GM23338 (cell line): ENCODE measurements around the gene TMEM125. TPM values are rescaled to one million over a fixed set of nuclear protein-coding genes. Genes with fewer than 3 reads are reported as not detected.

Experiments used
- ATAC-seq: fragments of 200-7000 bp; cut with Tn5 transposase; 3 replicates; pipeline ENCODE4 v1.9.1; 2020
- DNase-seq: peaks from one replicate; pipeline ENCODE4 v3.0.0-alpha.2; 2015; ENCODE audit warnings: low spot score
- H2AFZ ChIP-seq: fragments of 200-600 bp; sonication (generic); 2 replicates; pipeline ENCODE4 v1.8.0; 2016; ENCODE audit warnings: antibody characterized with exemption, mild to moderate bottlenecking, moderate library complexity
- H3F3A ChIP-seq: fragments of 200-600 bp; sonication (generic); replicated peaks from 2 replicates; pipeline ENCODE4 v1.8.0; 2017; ENCODE audit warnings: antibody characterized with exemption, mixed run types, low read depth
- H3K27ac ChIP-seq: fragments of 200-600 bp; sonication (generic); 2 replicates; pipeline ENCODE4 v1.6.1; 2016; ENCODE audit warnings: low read depth
- H3K27me3 ChIP-seq: fragments of 200-600 bp; sonication (generic); 2 replicates; pipeline ENCODE4 v1.8.0; 2016; ENCODE audit warnings: mild to moderate bottlenecking, mixed run types, moderate library complexity; ENCODE audit not compliant: insufficient read depth
- H3K36me3 ChIP-seq: fragments of 200-600 bp; sonication (generic); 2 replicates; pipeline ENCODE4 v1.8.0; 2016; ENCODE audit warnings: mild to moderate bottlenecking; ENCODE audit not compliant: insufficient read depth
- H3K4me1 ChIP-seq: fragments of 200-600 bp; sonication (generic); 2 replicates; pipeline ENCODE4 v1.8.0; 2016; ENCODE audit warnings: mild to moderate bottlenecking, moderate library complexity; ENCODE audit not compliant: insufficient read depth
- H3K4me2 ChIP-seq: fragments of 200-600 bp; sonication (generic); 2 replicates; pipeline ENCODE4 v1.7.1; 2017; ENCODE audit warnings: mixed run types
- H3K4me3 ChIP-seq: fragments of 200-600 bp; sonication (generic); 2 replicates; pipeline ENCODE4 v1.6.1; 2016; ENCODE audit warnings: mixed run types
- H3K79me2 ChIP-seq: fragments of 200-600 bp; sonication (generic); replicated peaks from 2 replicates; pipeline ENCODE4 v1.8.0; 2017; ENCODE audit warnings: mild to moderate bottlenecking; ENCODE audit not compliant: insufficient read depth
- H3K9me2 ChIP-seq: fragments of 200-600 bp; sonication (generic); 2 replicates; pipeline ENCODE4 v1.8.0; 2017; ENCODE audit not compliant: insufficient read depth
- H4K20me1 ChIP-seq: fragments of 200-600 bp; sonication (generic); replicated peaks from 2 replicates; pipeline ENCODE4 v1.8.0; 2017; ENCODE audit warnings: mild to moderate bottlenecking; ENCODE audit not compliant: insufficient read depth
- H3K27ac Mint-ChIP-seq: 2 replicates; pipeline ENCODE4 v1.8.0; 2020; ENCODE audit warnings: inconsistent platforms, mild to moderate bottlenecking, moderate library complexity, mixed read lengths
- H3K27me3 Mint-ChIP-seq: 3 replicates; pipeline ENCODE4 v1.8.0; 2022; ENCODE audit warnings: low read depth, mild to moderate bottlenecking, moderate library complexity, mixed read lengths, inconsistent platforms; ENCODE audit not compliant: insufficient read depth, poor library complexity
- H3K36me3 Mint-ChIP-seq: 3 replicates; pipeline ENCODE4 v1.8.0; 2021; ENCODE audit warnings: low read depth, mild to moderate bottlenecking, inconsistent platforms, moderate library complexity, mixed read lengths
- H3K4me1 Mint-ChIP-seq: 3 replicates; pipeline ENCODE4 v1.8.0; 2020; ENCODE audit warnings: mild to moderate bottlenecking, inconsistent platforms, mixed read lengths
- H3K4me3 Mint-ChIP-seq: 3 replicates; pipeline ENCODE4 v1.8.0; 2021; ENCODE audit warnings: moderate library complexity, mild to moderate bottlenecking, inconsistent platforms, mixed read lengths
- H3K9me3 Mint-ChIP-seq: 3 replicates; pipeline ENCODE4 v1.8.0; 2020; ENCODE audit warnings: moderate library complexity, mild to moderate bottlenecking, inconsistent platforms, mixed read lengths
- CREB1 ChIP-seq: fragments of 250-450 bp; sonication (Bioruptor Pico); IDR thresholded peaks from 2 replicates; pipeline ENCODE4 v1.5.0; 2020; ENCODE audit warnings: low read depth, mild to moderate bottlenecking, moderate library complexity
- EZH2phosphoT487 ChIP-seq: fragments of 200-600 bp; sonication (generic); IDR thresholded peaks from one replicate; pipeline ENCODE4 v1.8.1; 2018; ENCODE audit warnings: antibody characterized with exemption; ENCODE audit not compliant: unreplicated experiment
- JUNB ChIP-seq: IDR thresholded peaks from one replicate; pipeline ENCODE4 v1.6.1; 2016; ENCODE audit warnings: antibody characterized with exemption; ENCODE audit not compliant: unreplicated experiment
- NANOG ChIP-seq: IDR thresholded peaks from 2 replicates; pipeline ENCODE4 v1.6.1; 2016; ENCODE audit warnings: antibody characterized with exemption, borderline replicate concordance
- POLR2AphosphoS5 ChIP-seq: IDR thresholded peaks from 2 replicates; pipeline ENCODE4 v1.6.1; 2016; ENCODE audit warnings: antibody characterized with exemption, low read depth
- STAT1 ChIP-seq: IDR thresholded peaks from one replicate; pipeline ENCODE4 v1.6.1; 2016; ENCODE audit warnings: antibody characterized with exemption; ENCODE audit not compliant: unreplicated experiment
- ZNF114 ChIP-seq: fragments of 250-450 bp; sonication (Bioruptor Pico); IDR thresholded peaks from 2 replicates; pipeline ENCODE4 v1.5.0; 2020; ENCODE audit warnings: mild to moderate bottlenecking, moderate library complexity
- ZNF331 ChIP-seq: fragments of 250-450 bp; sonication (Bioruptor Pico); IDR thresholded peaks from 2 replicates; pipeline ENCODE4 v1.5.0; 2020; ENCODE audit warnings: low read depth, mild to moderate bottlenecking, moderate library complexity
- ZNF462 ChIP-seq: fragments of 250-450 bp; sonication (Bioruptor Pico); IDR thresholded peaks from 2 replicates; pipeline ENCODE4 v1.5.0; 2020; ENCODE audit warnings: mild to moderate bottlenecking, moderate library complexity
- polyA plus RNA-seq: library from polyadenylated mRNA; unstranded; fragments of >200 nt; fragmentation: Nextera tagmentation; extraction: Ambion mirVana; gene quantifications from 2 replicates; pipeline ENCODE4 v1.2.1, GENCODE V29; 2016
- total RNA-seq: library from RNA; depleted of rRNA; stranded (reverse); fragments of >200 nt; shearing (Covaris generic); gene quantifications from 2 replicates; pipeline ENCODE4 v1.2.3, GENCODE V29; 2014
- TF ChIP-seq, protein P1 (sequence below), 2 experiments: fragments of 200-600 bp in 1 of 2; sonication (generic) in 1 of 2; conservative IDR thresholded peaks; 2 replicates each; pipeline versions ENCODE4 v1.5.1 to v1.6.1; 2016 to 2017; ENCODE audit warnings: antibody characterized with exemption in 2 of 2, low read depth in 2 of 2, mild to moderate bottlenecking in 2 of 2, moderate library complexity in 1 of 2

Gene TMEM125
- total and polyA plus RNA-seq, 2 experiments from 2014 or later, result 16.8 to 39.3 TPM

DNA sequence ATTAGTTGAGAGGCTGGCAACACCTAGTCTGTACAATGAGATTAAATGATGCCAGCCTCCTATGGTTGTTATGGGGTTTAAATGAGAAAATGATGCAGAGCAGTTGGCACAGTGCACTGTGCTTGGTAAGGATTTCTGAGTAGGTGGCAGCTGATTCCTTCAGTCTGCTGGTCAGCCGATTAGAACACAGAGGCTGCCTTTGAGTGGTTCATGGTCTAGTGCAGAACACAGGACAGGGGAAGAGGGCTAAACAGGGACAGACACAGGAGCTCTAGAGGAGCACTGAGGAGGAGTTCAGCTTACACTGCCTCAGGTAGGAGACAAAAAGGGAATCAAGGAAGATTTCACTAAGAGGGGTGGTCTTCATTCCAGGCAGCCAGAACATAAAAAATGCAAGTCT, 32.4 kb downstream of the TMEM125 start:
- H3K4me1 Mint-ChIP-seq, result peaks cover 25% of the 10 kb centered on the region
- Histone ChIP-seq H3K4me2 (no peak overlapping the region), H4K20me1 (no peaks in the 10 kb centered on the region), H3K36me3 (no peaks in the 10 kb centered on the region), H3K9me2 (no peaks in the 10 kb centered on the region), H3K27ac (no peak overlapping the region), H3K4me3 (no peak overlapping the region), H3K79me2 (no peaks in the 10 kb centered on the region), H3K4me1 (peaks cover 11% of the 10 kb centered on the region), H3F3A (no peaks in the 10 kb centered on the region), H2AFZ (no peak overlapping the region), H3K27me3 (no peaks in the 10 kb centered on the region)
- H3K36me3 Mint-ChIP-seq, result no peaks in the 10 kb centered on the region; the same call in 2 of the 3 replicates
- no peak overlapping the region for H3K4me3 Mint-ChIP-seq
- H3K27ac Mint-ChIP-seq, result no peak overlapping the region
- no peak for ATAC-seq
- H3K9me3 Mint-ChIP-seq, result no peaks in the 10 kb centered on the region
- no peak for TF ChIP-seq NANOG
- TF ChIP-seq ZNF114, result no peak
- TF ChIP-seq POLR2AphosphoS5, result no peak
- TF ChIP-seq ZNF462 (CRISPR knock-in tag), result no peak
- TF ChIP-seq, protein P1, sequence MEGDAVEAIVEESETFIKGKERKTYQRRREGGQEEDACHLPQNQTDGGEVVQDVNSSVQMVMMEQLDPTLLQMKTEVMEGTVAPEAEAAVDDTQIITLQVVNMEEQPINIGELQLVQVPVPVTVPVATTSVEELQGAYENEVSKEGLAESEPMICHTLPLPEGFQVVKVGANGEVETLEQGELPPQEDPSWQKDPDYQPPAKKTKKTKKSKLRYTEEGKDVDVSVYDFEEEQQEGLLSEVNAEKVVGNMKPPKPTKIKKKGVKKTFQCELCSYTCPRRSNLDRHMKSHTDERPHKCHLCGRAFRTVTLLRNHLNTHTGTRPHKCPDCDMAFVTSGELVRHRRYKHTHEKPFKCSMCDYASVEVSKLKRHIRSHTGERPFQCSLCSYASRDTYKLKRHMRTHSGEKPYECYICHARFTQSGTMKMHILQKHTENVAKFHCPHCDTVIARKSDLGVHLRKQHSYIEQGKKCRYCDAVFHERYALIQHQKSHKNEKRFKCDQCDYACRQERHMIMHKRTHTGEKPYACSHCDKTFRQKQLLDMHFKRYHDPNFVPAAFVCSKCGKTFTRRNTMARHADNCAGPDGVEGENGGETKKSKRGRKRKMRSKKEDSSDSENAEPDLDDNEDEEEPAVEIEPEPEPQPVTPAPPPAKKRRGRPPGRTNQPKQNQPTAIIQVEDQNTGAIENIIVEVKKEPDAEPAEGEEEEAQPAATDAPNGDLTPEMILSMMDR (conservative IDR thresholded peaks at IDR 0.05; ENCODE audit: low read depth in 2 of 2), result no peak
- no peak for TF ChIP-seq ZNF331 (CRISPR knock-in tag)
- no peak for TF ChIP-seq EZH2phosphoT487
- TF ChIP-seq JUNB, result no peak
- TF ChIP-seq CREB1 (CRISPR knock-in tag), result no peak
- TF ChIP-seq STAT1, result no peak
- DNase-seq, result no peak
- H3K27me3 Mint-ChIP-seq, result peaks cover 15% of the 10 kb centered on the region
